Tibial nerve (tissue), 4 donors: ENCODE measurements around the gene PCYT1A.

Source experiments
- EP300 ChIP-seq, 2 donors: sonication (generic); formaldehyde crosslinking; IDR thresholded peaks; one replicate each; pipeline ENCODE4 v1.6.1; 2017; ENCODE audit warnings: antibody characterized with exemption in 2 of 2, mild to moderate bottlenecking in 1 of 2
- POLR2A ChIP-seq, 2 donors: fragments of 450-650 bp; IDR thresholded peaks; one replicate each; pipeline ENCODE4 v1.6.1; 2017; ENCODE audit warnings: antibody characterized with exemption in 2 of 2, mild to moderate bottlenecking in 2 of 2, moderate library complexity in 2 of 2
- TF ChIP-seq, protein P1 (sequence below), 5 experiments: fragments of 200-600 bp in 3 of 5; fragments of 450-650 bp in 2 of 5; sonication (generic) in 3 of 5; IDR thresholded peaks; one replicate each; pipeline ENCODE4 v1.5.1; 2016 to 2019; ENCODE audit warnings: antibody characterized with exemption in 5 of 5, mild to moderate bottlenecking in 3 of 5, moderate library complexity in 2 of 5

GRCh38 chr3:196232154-196232881, 55.2 kb downstream of the PCYT1A start:
- TF ChIP-seq, protein P1, sequence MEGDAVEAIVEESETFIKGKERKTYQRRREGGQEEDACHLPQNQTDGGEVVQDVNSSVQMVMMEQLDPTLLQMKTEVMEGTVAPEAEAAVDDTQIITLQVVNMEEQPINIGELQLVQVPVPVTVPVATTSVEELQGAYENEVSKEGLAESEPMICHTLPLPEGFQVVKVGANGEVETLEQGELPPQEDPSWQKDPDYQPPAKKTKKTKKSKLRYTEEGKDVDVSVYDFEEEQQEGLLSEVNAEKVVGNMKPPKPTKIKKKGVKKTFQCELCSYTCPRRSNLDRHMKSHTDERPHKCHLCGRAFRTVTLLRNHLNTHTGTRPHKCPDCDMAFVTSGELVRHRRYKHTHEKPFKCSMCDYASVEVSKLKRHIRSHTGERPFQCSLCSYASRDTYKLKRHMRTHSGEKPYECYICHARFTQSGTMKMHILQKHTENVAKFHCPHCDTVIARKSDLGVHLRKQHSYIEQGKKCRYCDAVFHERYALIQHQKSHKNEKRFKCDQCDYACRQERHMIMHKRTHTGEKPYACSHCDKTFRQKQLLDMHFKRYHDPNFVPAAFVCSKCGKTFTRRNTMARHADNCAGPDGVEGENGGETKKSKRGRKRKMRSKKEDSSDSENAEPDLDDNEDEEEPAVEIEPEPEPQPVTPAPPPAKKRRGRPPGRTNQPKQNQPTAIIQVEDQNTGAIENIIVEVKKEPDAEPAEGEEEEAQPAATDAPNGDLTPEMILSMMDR (IDR thresholded peaks at IDR 0.05) = no peak
- TF ChIP-seq POLR2A (IDR thresholded peaks at IDR 0.05) = no peak
- TF ChIP-seq EP300 (IDR thresholded peaks at IDR 0.05) = no peak
